Pulmonary artery endothelial cell (primary cell): Measurements from ENCODE around the gene DOCK8. TPM values are rescaled to one million over a fixed set of nuclear protein-coding genes. Genes with fewer than 3 reads are reported as not detected.

ENCODE experiments used
- DNase-seq: peaks from one replicate; pipeline ENCODE4 v3.0.0-alpha.2; 2011; ENCODE audit warnings: low read depth, low spot score
- total RNA-seq: library from RNA; depleted of rRNA; stranded (reverse); fragments of >200 nt; gene quantifications from 2 replicates; pipeline ENCODE4 v1.2.3, GENCODE V29; 2014

The DOCK8 gene
- total RNA-seq, 1 donor from 2014 or later: 0.33 TPM

GRCh38 chr9:266228-266627, 51.6 kb downstream of the DOCK8 start:
- no peak for DNase-seq

- DNase-seq: no peak
Observed at GRCh38 chr9:268616-269015, 54.0 kb downstream of the DOCK8 start.

- no peak for DNase-seq
Observed at GRCh38 chr9:269081-269711, 54.5 kb downstream of the DOCK8 start.

GRCh38 chr9:270657-271237, 56.1 kb downstream of the DOCK8 start:
- DNase-seq: no peak

- DNase-seq: no peak
Observed at GRCh38 chr9:272251-273213, 57.9 kb downstream of the DOCK8 start.

GRCh38 chr9:274406-274805, 59.7 kb downstream of the DOCK8 start:
- DNase-seq: no peak

- no peak for DNase-seq
Observed at GRCh38 chr9:277601-278295, 63.1 kb downstream of the DOCK8 start.

GRCh38 chr9:278651-279050, 64.0 kb downstream of the DOCK8 start:
- DNase-seq: no peak

- no peak for DNase-seq
Observed at GRCh38 chr9:279674-280073, 65.0 kb downstream of the DOCK8 start.

- DNase-seq: no peak
Observed at GRCh38 chr9:281741-282645, 67.3 kb downstream of the DOCK8 start.

- DNase-seq: no peak
Observed at GRCh38 chr9:286071-286740, 71.5 kb downstream of the DOCK8 start.

GRCh38 chr9:289121-289520, 74.5 kb downstream of the DOCK8 start:
- DNase-seq: no peak

- DNase-seq: no peak
Observed at GRCh38 chr9:292915-293314, 78.2 kb downstream of the DOCK8 start.

GRCh38 chr9:295576-295975, 80.9 kb downstream of the DOCK8 start:
- DNase-seq: no peak

- DNase-seq: no peak
Observed at GRCh38 chr9:296411-296810, 81.7 kb downstream of the DOCK8 start.

GRCh38 chr9:297104-297972, 82.7 kb downstream of the DOCK8 start:
- no peak for DNase-seq

GRCh38 chr9:303502-303901, 88.8 kb downstream of the DOCK8 start:
- DNase-seq: no peak

GRCh38 chr9:304106-304505, 89.4 kb downstream of the DOCK8 start:
- no peak for DNase-seq

- no peak for DNase-seq
Observed at GRCh38 chr9:304519-305185, 90.0 kb downstream of the DOCK8 start.
